SK-N-MC (cell line): ENCODE data around the gene LSAMP.

Source experiments
- EZH2 ChIP-seq: fragments of 200-600 bp; sonication (generic); IDR thresholded peaks from one replicate; pipeline ENCODE4 v1.6.1; 2017; ENCODE audit warnings: antibody characterized with exemption
- POLR2AphosphoS5 ChIP-seq: IDR thresholded peaks from 2 replicates; pipeline ENCODE4 v1.6.1; 2012; ENCODE audit warnings: mild to moderate bottlenecking, low read depth, low read length, borderline replicate concordance

DNA sequence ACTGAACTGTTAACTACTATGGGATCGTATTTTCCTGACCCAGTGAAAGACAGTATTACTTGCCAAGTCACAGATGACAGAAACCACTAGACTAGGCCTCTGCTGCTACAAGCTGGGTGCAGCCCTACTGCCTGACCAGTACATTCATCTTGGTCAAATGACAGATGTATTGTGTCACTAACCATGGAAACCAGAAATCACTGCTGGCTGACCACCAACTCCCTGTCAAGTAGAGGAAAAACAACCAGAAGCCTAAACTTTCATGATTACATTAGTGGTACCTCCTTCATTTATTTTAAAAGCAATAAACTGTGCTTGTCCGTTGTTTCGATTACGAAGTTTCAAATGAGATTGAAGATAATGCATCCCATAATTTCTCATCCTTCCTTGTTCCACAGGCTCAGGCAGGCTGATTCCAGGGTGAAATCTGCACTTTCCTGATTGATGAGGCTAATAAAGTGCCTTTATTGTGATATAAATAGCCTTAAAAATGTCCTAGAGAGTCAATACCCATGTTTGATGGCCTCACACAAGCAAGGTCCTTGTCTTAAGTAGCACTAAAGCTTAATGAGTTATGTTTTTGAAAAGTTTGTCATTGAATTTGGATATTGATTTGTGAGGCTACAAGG is 309.7 kb downstream of the LSAMP start:
- no peak for TF ChIP-seq POLR2AphosphoS5
- TF ChIP-seq EZH2: no peak
